ENCODE data around the gene TEKT5. TPM values are rescaled to one million over a fixed set of nuclear protein-coding genes. Genes with fewer than 3 reads are reported as not detected.
"Not testable (repeated sequence)": the region's sequence is repeated elsewhere in the genome, so short reads cannot be mapped to it uniquely, and the experiment has no call there.

TEKT5 gene
- total RNA-seq, 1 donor from 2014 or later = not detected

GRCh38 chr16:10681310-10682308 is 13.1 kb downstream of the TEKT5 start:
- no peaks in the 10 kb centered on the region for H3K4me1 Mint-ChIP-seq (ENCODE audit: low read depth)
- no peak overlapping the region for H3K27ac Mint-ChIP-seq
- no peaks in the 10 kb centered on the region for H3K9me3 Mint-ChIP-seq
- intact Hi-C loops (cut with micrococcal nuclease) = no loop called here
- DNase-seq (ENCODE audit: low spot score) = no peak
- no peak overlapping the region for H3K4me3 Mint-ChIP-seq (ENCODE audit: low read depth)
- H3K27me3 Mint-ChIP-seq (ENCODE audit: low read depth) = peaks cover 2% of the 10 kb centered on the region
- no peaks in the 10 kb centered on the region for H3K36me3 Mint-ChIP-seq (ENCODE audit: low read depth)

- no peaks in the 10 kb centered on the region for H3K4me1 Mint-ChIP-seq (ENCODE audit: low read depth)
- DNase-seq (ENCODE audit: low spot score) = no peak
- H3K9me3 Mint-ChIP-seq = no peaks in the 10 kb centered on the region
- H3K27ac Mint-ChIP-seq = no peak overlapping the region
- no peaks in the 10 kb centered on the region for H3K36me3 Mint-ChIP-seq (ENCODE audit: low read depth)
- no peak overlapping the region for H3K4me3 Mint-ChIP-seq (ENCODE audit: low read depth)
- intact Hi-C loops (cut with micrococcal nuclease) = no loop called here
- peaks cover 2% of the 10 kb centered on the region for H3K27me3 Mint-ChIP-seq (ENCODE audit: low read depth)
Observed at GRCh38 chr16:10679921-10680320, 14.8 kb downstream of the TEKT5 start.

- intact Hi-C loops (cut with micrococcal nuclease); H3K9me3 Mint-ChIP-seq; DNase-seq (ENCODE audit: low spot score); H3K27ac Mint-ChIP-seq; H3K4me3 Mint-ChIP-seq (ENCODE audit: low read depth); H3K4me1 Mint-ChIP-seq (ENCODE audit: low read depth); H3K27me3 Mint-ChIP-seq (ENCODE audit: low read depth); H3K36me3 Mint-ChIP-seq (ENCODE audit: low read depth): not testable (repeated sequence)
Observed at GRCh38 chr16:10679441-10679840, 15.3 kb downstream of the TEKT5 start.

GRCh38 chr16:10678655-10679054 is 16.1 kb downstream of the TEKT5 start:
- Mint-ChIP-seq H3K27me3 (ENCODE audit: low read depth) (peaks cover 2% of the 10 kb centered on the region), H3K4me1 (ENCODE audit: low read depth) (no peaks in the 10 kb centered on the region), H3K27ac (no peak overlapping the region), H3K4me3 (ENCODE audit: low read depth) (no peak overlapping the region), H3K9me3 (no peaks in the 10 kb centered on the region), H3K36me3 (ENCODE audit: low read depth) (no peaks in the 10 kb centered on the region)
- intact Hi-C loops (cut with micrococcal nuclease) = no loop called here
- DNase-seq (ENCODE audit: low spot score) = no peak

GRCh38 chr16:10676284-10676683 is 18.4 kb downstream of the TEKT5 start:
- Mint-ChIP-seq H3K4me3 (ENCODE audit: low read depth) (no peak overlapping the region), H3K36me3 (ENCODE audit: low read depth) (no peaks in the 10 kb centered on the region), H3K4me1 (ENCODE audit: low read depth) (no peaks in the 10 kb centered on the region), H3K27me3 (ENCODE audit: low read depth) (peaks cover 3% of the 10 kb centered on the region), H3K27ac (no peak overlapping the region), H3K9me3 (no peaks in the 10 kb centered on the region)
- intact Hi-C loops (cut with micrococcal nuclease) = no loop called here
- DNase-seq (ENCODE audit: low spot score) = no peak

- peaks cover 3% of the 10 kb centered on the region for H3K27me3 Mint-ChIP-seq (ENCODE audit: low read depth)
- no peaks in the 10 kb centered on the region for H3K36me3 Mint-ChIP-seq (ENCODE audit: low read depth)
- no peak for DNase-seq (ENCODE audit: low spot score)
- H3K27ac Mint-ChIP-seq = no peak overlapping the region
- no peaks in the 10 kb centered on the region for H3K4me1 Mint-ChIP-seq (ENCODE audit: low read depth)
- no peaks in the 10 kb centered on the region for H3K9me3 Mint-ChIP-seq
- intact Hi-C loops (cut with micrococcal nuclease) = no loop called here
- H3K4me3 Mint-ChIP-seq (ENCODE audit: low read depth) = no peak overlapping the region
Observed at GRCh38 chr16:10675861-10676260, 18.9 kb downstream of the TEKT5 start.

GRCh38 chr16:10675216-10675615 is 19.5 kb downstream of the TEKT5 start:
- intact Hi-C loops (cut with micrococcal nuclease) = no loop called here
- Mint-ChIP-seq H3K36me3 (ENCODE audit: low read depth) (no peaks in the 10 kb centered on the region), H3K27ac (no peak overlapping the region), H3K4me1 (ENCODE audit: low read depth) (no peaks in the 10 kb centered on the region), H3K4me3 (ENCODE audit: low read depth) (no peak overlapping the region), H3K9me3 (no peaks in the 10 kb centered on the region), H3K27me3 (ENCODE audit: low read depth) (peaks cover 3% of the 10 kb centered on the region)
- no peak for DNase-seq (ENCODE audit: low spot score)

GRCh38 chr16:10671729-10672128 is 23.0 kb downstream of the TEKT5 start:
- no peaks in the 10 kb centered on the region for H3K4me1 Mint-ChIP-seq (ENCODE audit: low read depth)
- H3K27ac Mint-ChIP-seq = no peak overlapping the region
- H3K4me3 Mint-ChIP-seq (ENCODE audit: low read depth) = no peak overlapping the region
- peaks cover 2% of the 10 kb centered on the region for H3K27me3 Mint-ChIP-seq (ENCODE audit: low read depth)
- no peak for DNase-seq (ENCODE audit: low spot score)
- H3K9me3 Mint-ChIP-seq = no peaks in the 10 kb centered on the region
- H3K36me3 Mint-ChIP-seq (ENCODE audit: low read depth) = no peaks in the 10 kb centered on the region
- intact Hi-C loops (cut with micrococcal nuclease) = no loop called here

- intact Hi-C loops (cut with micrococcal nuclease) = loop anchor here (5.0 kb wide), 1 partner anchor 248 kb away; no protein-coding TSS in a partner anchor
Observed at GRCh38 chr16:10669791-10670190, 24.9 kb downstream of the TEKT5 start.

GRCh38 chr16:10668322-10669045 is 26.2 kb downstream of the TEKT5 start:
- H3K9me3 Mint-ChIP-seq = no peaks in the 10 kb centered on the region
- H3K4me1 Mint-ChIP-seq (ENCODE audit: low read depth) = no peaks in the 10 kb centered on the region
- intact Hi-C loops (cut with micrococcal nuclease) = loop anchor here (5.0 kb wide), 1 partner anchor 249 kb away; no protein-coding TSS in a partner anchor
- no peak for DNase-seq (ENCODE audit: low spot score)
- H3K27ac Mint-ChIP-seq = no peak overlapping the region
- H3K36me3 Mint-ChIP-seq (ENCODE audit: low read depth) = no peaks in the 10 kb centered on the region
- no peak overlapping the region for H3K4me3 Mint-ChIP-seq (ENCODE audit: low read depth)
- H3K27me3 Mint-ChIP-seq (ENCODE audit: low read depth) = peaks cover 4% of the 10 kb centered on the region

More at GRCh38 chr16:10669791-10670190, 24.9 kb downstream of the TEKT5 start:
- Mint-ChIP-seq H3K36me3 (ENCODE audit: low read depth) (no peaks in the 10 kb centered on the region), H3K9me3 (no peaks in the 10 kb centered on the region), H3K27me3 (ENCODE audit: low read depth) (peaks cover 4% of the 10 kb centered on the region), H3K4me3 (ENCODE audit: low read depth) (no peak overlapping the region), H3K27ac (no peak overlapping the region), H3K4me1 (ENCODE audit: low read depth) (no peaks in the 10 kb centered on the region)
- DNase-seq (ENCODE audit: low spot score) = no peak

GRCh38 chr16:10667239-10667638 is 27.5 kb downstream of the TEKT5 start:
- DNase-seq (ENCODE audit: low spot score) = no peak
- no peaks in the 10 kb centered on the region for H3K9me3 Mint-ChIP-seq
- H3K27me3 Mint-ChIP-seq (ENCODE audit: low read depth) = peaks cover 6% of the 10 kb centered on the region
- H3K27ac Mint-ChIP-seq = no peak overlapping the region
- H3K4me3 Mint-ChIP-seq (ENCODE audit: low read depth) = no peak overlapping the region
- intact Hi-C loops (cut with micrococcal nuclease) = loop anchor here (5.0 kb wide), 1 partner anchor 250 kb away; no protein-coding TSS in a partner anchor
- H3K36me3 Mint-ChIP-seq (ENCODE audit: low read depth) = no peaks in the 10 kb centered on the region
- H3K4me1 Mint-ChIP-seq (ENCODE audit: low read depth) = no peaks in the 10 kb centered on the region

- H3K27ac Mint-ChIP-seq = no peak overlapping the region
- H3K9me3 Mint-ChIP-seq = no peaks in the 10 kb centered on the region
- H3K4me1 Mint-ChIP-seq (ENCODE audit: low read depth) = no peaks in the 10 kb centered on the region
- no peak for DNase-seq (ENCODE audit: low spot score)
- peaks cover 4% of the 10 kb centered on the region for H3K27me3 Mint-ChIP-seq (ENCODE audit: low read depth)
- intact Hi-C loops (cut with micrococcal nuclease) = loop anchor here (5.0 kb wide), 1 partner anchor 251 kb away; no protein-coding TSS in a partner anchor
- no peak overlapping the region for H3K4me3 Mint-ChIP-seq (ENCODE audit: low read depth)
- H3K36me3 Mint-ChIP-seq (ENCODE audit: low read depth) = no peaks in the 10 kb centered on the region
Observed at GRCh38 chr16:10666291-10666690, 28.4 kb downstream of the TEKT5 start.

- DNase-seq (ENCODE audit: low spot score) = no peak
- intact Hi-C loops (cut with micrococcal nuclease) = loop anchor here (5.0 kb wide), 1 partner anchor 252 kb away; no protein-coding TSS in a partner anchor
- Mint-ChIP-seq H3K9me3 (no peaks in the 10 kb centered on the region), H3K36me3 (ENCODE audit: low read depth) (no peaks in the 10 kb centered on the region), H3K27me3 (ENCODE audit: low read depth) (peaks cover 4% of the 10 kb centered on the region), H3K4me3 (ENCODE audit: low read depth) (no peak overlapping the region), H3K27ac (no peak overlapping the region), H3K4me1 (ENCODE audit: low read depth) (no peaks in the 10 kb centered on the region)
Observed at GRCh38 chr16:10665166-10665565, 29.6 kb downstream of the TEKT5 start.

Data from activated T-helper 2 cell treated with anti-CD3 and anti-CD28 coated beads, Interferon-gamma antibody, Interleukin-2, Interleukin-4, amounts not matched to agents 10 μg/mL and 5 μg/mL and 100 μg/mL, durations not matched to agents 14 hours and 24 hours and 36 hours (primary cell).